ENCODE results near the gene PVALEF. TPM values are rescaled to one million over a fixed set of nuclear protein-coding genes. Genes with fewer than 3 reads are reported as not detected.

Gene PVALEF
- total RNA-seq, 1 experiment from 2014 or later = not detected

GRCh38 chr17:81207610-81208581, 42.6 kb downstream of the PVALEF start:
- no peaks in the 10 kb centered on the region for H3K4me1 ChIP-seq (ENCODE audit: control insufficient read depth, insufficient read depth, low read length)
- no peaks in the 10 kb centered on the region for H3K27me3 ChIP-seq (ENCODE audit: control insufficient read depth, insufficient read depth, low read length)
- BruUV-seq (replicated peaks) = no TSS peak
- intact Hi-C loops (cut with micrococcal nuclease; ENCODE audit: unreplicated experiment) (no loop called here), in situ Hi-C loops (cut with HindIII; ENCODE audit: low pct_unique_long_range_greater_than_20kb, low sequenced_read_pairs) (loop anchor here (5.0 kb wide), 1 partner anchor 66 kb away; no protein-coding TSS in a partner anchor)
- H3K27ac ChIP-seq (ENCODE audit: low read length) = no peak overlapping the region
- DNase-seq (ENCODE audit: low read depth, low spot score) (no peak), ATAC-seq (no peak)
- H3K36me3 ChIP-seq (ENCODE audit: control insufficient read depth, insufficient read depth, low read length) = no peaks in the 10 kb centered on the region
- POLR2A ChIA-PET = no interaction called here
- CTCF ChIA-PET = interaction anchor here (0.6 kb wide), 1 partner anchor 225 kb away, joined by 3 read pairs; no protein-coding TSS in a partner anchor
- no peak for TF ChIP-seq CTCF (IDR thresholded peaks at IDR 0.05)
- TF ChIP-seq TCF7L2 (IDR thresholded peaks at IDR 0.05; ENCODE audit: low read depth, low read length) = no peak
- no peak for TF ChIP-seq REST (IDR thresholded peaks at IDR 0.05; ENCODE audit: insufficient read depth in 1 of 2, low read depth in 2 of 2, low read length in 1 of 2)
- TF ChIP-seq POLR2AphosphoS5 (IDR thresholded peaks at IDR 0.05; ENCODE audit: low read depth, low read length) = no peak
- TF ChIP-seq SIN3A (IDR thresholded peaks at IDR 0.05; ENCODE audit: borderline replicate concordance, insufficient read depth, low read depth, low read length) = no peak
- H3K4me3 ChIP-seq (ENCODE audit: low read depth in 2 of 2, low read length in 2 of 2) = no peak overlapping the region
- H3K9me3 ChIP-seq (ENCODE audit: control insufficient read depth, insufficient read depth, low read depth, low read length) = no peaks in the 10 kb centered on the region

GRCh38 chr17:81208651-81209050, 43.3 kb downstream of the PVALEF start:
- BruUV-seq (replicated peaks) = no TSS peak
- H3K4me3 ChIP-seq (ENCODE audit: low read depth in 2 of 2, low read length in 2 of 2) = no peak overlapping the region
- no peaks in the 10 kb centered on the region for H3K4me1 ChIP-seq (ENCODE audit: control insufficient read depth, insufficient read depth, low read length)
- ChIA-PET CTCF (interaction anchor here (0.7 kb wide), 1 partner anchor 11 kb away, joined by 3 read pairs; no protein-coding TSS in a partner anchor), POLR2A (interaction anchor here (0.6 kb wide), 1 partner anchor 81 kb away, joined by 3 read pairs; no protein-coding TSS in a partner anchor)
- intact Hi-C loops (cut with micrococcal nuclease; ENCODE audit: unreplicated experiment) = no loop called here
- no peaks in the 10 kb centered on the region for H3K36me3 ChIP-seq (ENCODE audit: control insufficient read depth, insufficient read depth, low read length)
- in situ Hi-C loops (cut with HindIII; ENCODE audit: low pct_unique_long_range_greater_than_20kb, low sequenced_read_pairs) = loop anchor here (5.0 kb wide), 1 partner anchor 66 kb away; no protein-coding TSS in a partner anchor
- no peaks in the 10 kb centered on the region for H3K27me3 ChIP-seq (ENCODE audit: control insufficient read depth, insufficient read depth, low read length)
- no peak overlapping the region for H3K27ac ChIP-seq (ENCODE audit: low read length)
- H3K9me3 ChIP-seq (ENCODE audit: control insufficient read depth, insufficient read depth, low read depth, low read length) = no peaks in the 10 kb centered on the region
- ATAC-seq (no peak), DNase-seq (ENCODE audit: low read depth, low spot score) (no peak)
- no peak for TF ChIP-seq TCF7L2 (IDR thresholded peaks at IDR 0.05; ENCODE audit: low read depth, low read length)
- no peak for TF ChIP-seq REST (IDR thresholded peaks at IDR 0.05; ENCODE audit: insufficient read depth in 1 of 2, low read depth in 2 of 2, low read length in 1 of 2)
- no peak for TF ChIP-seq SIN3A (IDR thresholded peaks at IDR 0.05; ENCODE audit: borderline replicate concordance, insufficient read depth, low read depth, low read length)
- TF ChIP-seq CTCF (IDR thresholded peaks at IDR 0.05) = no peak
- TF ChIP-seq POLR2AphosphoS5 (IDR thresholded peaks at IDR 0.05; ENCODE audit: low read depth, low read length) = no peak

Measured in Panc1 (cell line).